Neural cell (in vitro differentiated cells): ENCODE results near the gene TFG.

Source experiments
- EP300 ChIP-seq: fragments of 450-650 bp; conservative IDR thresholded peaks from 2 replicates; pipeline ENCODE4 v1.6.1; 2014; ENCODE audit warnings: antibody characterized with exemption, mild to moderate bottlenecking, moderate library complexity; ENCODE audit not compliant: poor library complexity, severe bottlenecking
- POLR2AphosphoS5 ChIP-seq: IDR thresholded peaks from 2 replicates; pipeline ENCODE4 v1.6.1; 2012
- TF ChIP-seq, protein P1 (sequence below): fragments of 450-650 bp; IDR thresholded peaks from 2 replicates; pipeline ENCODE4 v1.5.1; 2014; ENCODE audit warnings: antibody characterized with exemption, mild to moderate bottlenecking, moderate library complexity; ENCODE audit not compliant: poor library complexity, severe bottlenecking

DNA sequence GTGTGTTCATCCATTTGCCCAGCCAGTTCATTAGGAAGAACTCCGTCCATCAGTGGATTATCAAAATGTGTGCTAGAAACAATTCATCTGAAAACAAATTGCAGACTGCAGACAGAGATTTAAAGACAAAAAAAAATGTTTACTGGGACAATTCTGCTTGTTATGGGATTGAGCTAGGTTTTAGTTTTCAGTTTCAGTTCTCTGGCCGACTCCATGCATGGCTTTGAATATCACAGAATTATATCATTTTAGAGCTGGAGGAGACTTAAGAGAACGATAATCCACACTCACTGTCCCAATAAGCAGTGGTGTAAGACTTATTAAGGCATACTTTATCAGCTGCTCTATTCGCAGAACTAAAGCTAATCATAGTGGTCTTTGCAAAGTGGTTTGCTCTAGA lies 51.1 kb downstream of the TFG start:
- no peak for TF ChIP-seq POLR2AphosphoS5
- TF ChIP-seq, protein P1, sequence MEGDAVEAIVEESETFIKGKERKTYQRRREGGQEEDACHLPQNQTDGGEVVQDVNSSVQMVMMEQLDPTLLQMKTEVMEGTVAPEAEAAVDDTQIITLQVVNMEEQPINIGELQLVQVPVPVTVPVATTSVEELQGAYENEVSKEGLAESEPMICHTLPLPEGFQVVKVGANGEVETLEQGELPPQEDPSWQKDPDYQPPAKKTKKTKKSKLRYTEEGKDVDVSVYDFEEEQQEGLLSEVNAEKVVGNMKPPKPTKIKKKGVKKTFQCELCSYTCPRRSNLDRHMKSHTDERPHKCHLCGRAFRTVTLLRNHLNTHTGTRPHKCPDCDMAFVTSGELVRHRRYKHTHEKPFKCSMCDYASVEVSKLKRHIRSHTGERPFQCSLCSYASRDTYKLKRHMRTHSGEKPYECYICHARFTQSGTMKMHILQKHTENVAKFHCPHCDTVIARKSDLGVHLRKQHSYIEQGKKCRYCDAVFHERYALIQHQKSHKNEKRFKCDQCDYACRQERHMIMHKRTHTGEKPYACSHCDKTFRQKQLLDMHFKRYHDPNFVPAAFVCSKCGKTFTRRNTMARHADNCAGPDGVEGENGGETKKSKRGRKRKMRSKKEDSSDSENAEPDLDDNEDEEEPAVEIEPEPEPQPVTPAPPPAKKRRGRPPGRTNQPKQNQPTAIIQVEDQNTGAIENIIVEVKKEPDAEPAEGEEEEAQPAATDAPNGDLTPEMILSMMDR = no peak
- TF ChIP-seq EP300 = no peak
